Activated T-helper 17 cell treated with anti-CD3 and anti-CD28 coated beads, Interleukin-2, amount 50 U/mL, for 72 hours (primary cell): ENCODE results near the gene CACNA1C. TPM values are rescaled to one million over a fixed set of nuclear protein-coding genes. Genes with fewer than 3 reads are reported as not detected.

Experiments used
- ATAC-seq: fragments of 150-1000 bp; cut with Tn5 transposase; replicated peaks from 2 replicates; pipeline ENCODE4 v1.10.0; 2021; ENCODE audit warnings: mild to moderate bottlenecking, moderate library complexity
- H3K27ac Mint-ChIP-seq: one replicate; pipeline ENCODE4 v1.8.0; 2022; ENCODE audit warnings: mixed read lengths
- H3K27me3 Mint-ChIP-seq: one replicate; pipeline ENCODE4 v1.8.0; 2022; ENCODE audit warnings: mixed read lengths
- H3K36me3 Mint-ChIP-seq: one replicate; pipeline ENCODE4 v1.8.0; 2022; ENCODE audit warnings: low read depth, mild to moderate bottlenecking, mixed read lengths
- H3K4me1 Mint-ChIP-seq: one replicate; pipeline ENCODE4 v1.8.0; 2022; ENCODE audit warnings: mixed read lengths
- H3K4me3 Mint-ChIP-seq: one replicate; pipeline ENCODE4 v1.8.0; 2022; ENCODE audit warnings: mild to moderate bottlenecking, mixed read lengths
- H3K9me3 Mint-ChIP-seq: one replicate; pipeline ENCODE4 v1.8.0; 2022; ENCODE audit warnings: mixed read lengths
- total RNA-seq, 2 donors: library from RNA; stranded (reverse); gene quantifications; one replicate each; pipeline ENCODE4 v1.2.3, GENCODE V29; 2022

CACNA1C gene
- total RNA-seq, 2 donors from 2014 or later: 0.04 to 0.21 TPM

- peaks cover 9% of the 10 kb centered on the region for H3K27me3 Mint-ChIP-seq
- H3K27ac Mint-ChIP-seq: no peak overlapping the region
- no peak overlapping the region for H3K4me3 Mint-ChIP-seq
- ATAC-seq: no peak
- no peaks in the 10 kb centered on the region for H3K9me3 Mint-ChIP-seq
- no peaks in the 10 kb centered on the region for H3K36me3 Mint-ChIP-seq
- H3K4me1 Mint-ChIP-seq: no peaks in the 10 kb centered on the region
Observed at GRCh38 chr12:2413301-2413700, 360.5 kb downstream of the CACNA1C start.

- peaks cover 9% of the 10 kb centered on the region for H3K27me3 Mint-ChIP-seq
- no peaks in the 10 kb centered on the region for H3K9me3 Mint-ChIP-seq
- H3K27ac Mint-ChIP-seq: no peak overlapping the region
- H3K4me3 Mint-ChIP-seq: no peak overlapping the region
- ATAC-seq: no peak
- H3K36me3 Mint-ChIP-seq: no peaks in the 10 kb centered on the region
- no peaks in the 10 kb centered on the region for H3K4me1 Mint-ChIP-seq
Observed at GRCh38 chr12:2413999-2414792, 361.4 kb downstream of the CACNA1C start.

- Mint-ChIP-seq H3K27ac (no peak overlapping the region), H3K27me3 (peaks cover 9% of the 10 kb centered on the region), H3K4me1 (no peaks in the 10 kb centered on the region), H3K4me3 (no peak overlapping the region), H3K36me3 (no peaks in the 10 kb centered on the region), H3K9me3 (no peaks in the 10 kb centered on the region)
- no peak for ATAC-seq
Observed at GRCh38 chr12:2414810-2415567, 362.2 kb downstream of the CACNA1C start.

GRCh38 chr12:2415568-2415944 lies 362.8 kb downstream of the CACNA1C start:
- H3K36me3 Mint-ChIP-seq: no peaks in the 10 kb centered on the region
- no peaks in the 10 kb centered on the region for H3K4me1 Mint-ChIP-seq
- no peak for ATAC-seq
- no peaks in the 10 kb centered on the region for H3K9me3 Mint-ChIP-seq
- no peak overlapping the region for H3K4me3 Mint-ChIP-seq
- peaks cover 9% of the 10 kb centered on the region for H3K27me3 Mint-ChIP-seq
- H3K27ac Mint-ChIP-seq: no peak overlapping the region

GRCh38 chr12:2416158-2416557 lies 363.4 kb downstream of the CACNA1C start:
- Mint-ChIP-seq H3K27me3 (peaks cover 10% of the 10 kb centered on the region), H3K27ac (no peak overlapping the region), H3K4me1 (no peaks in the 10 kb centered on the region), H3K36me3 (no peaks in the 10 kb centered on the region), H3K9me3 (no peaks in the 10 kb centered on the region), H3K4me3 (no peak overlapping the region)
- ATAC-seq: no peak

GRCh38 chr12:2417481-2418160 lies 364.8 kb downstream of the CACNA1C start:
- Mint-ChIP-seq H3K27ac (no peak overlapping the region), H3K4me1 (no peaks in the 10 kb centered on the region), H3K27me3 (peaks cover 17% of the 10 kb centered on the region), H3K36me3 (no peaks in the 10 kb centered on the region), H3K4me3 (no peak overlapping the region), H3K9me3 (no peaks in the 10 kb centered on the region)
- ATAC-seq: no peak

GRCh38 chr12:2418579-2418978 lies 365.8 kb downstream of the CACNA1C start:
- peaks cover 19% of the 10 kb centered on the region for H3K27me3 Mint-ChIP-seq
- no peaks in the 10 kb centered on the region for H3K4me1 Mint-ChIP-seq
- no peak overlapping the region for H3K27ac Mint-ChIP-seq
- no peak overlapping the region for H3K4me3 Mint-ChIP-seq
- H3K36me3 Mint-ChIP-seq: no peaks in the 10 kb centered on the region
- no peaks in the 10 kb centered on the region for H3K9me3 Mint-ChIP-seq
- ATAC-seq: no peak

GRCh38 chr12:2422591-2422990 lies 369.8 kb downstream of the CACNA1C start:
- ATAC-seq: no peak
- no peak overlapping the region for H3K4me3 Mint-ChIP-seq
- peaks cover 7% of the 10 kb centered on the region for H3K9me3 Mint-ChIP-seq
- H3K36me3 Mint-ChIP-seq: no peaks in the 10 kb centered on the region
- H3K27me3 Mint-ChIP-seq: peaks cover 25% of the 10 kb centered on the region
- H3K4me1 Mint-ChIP-seq: no peaks in the 10 kb centered on the region
- H3K27ac Mint-ChIP-seq: no peak overlapping the region

GRCh38 chr12:2429032-2429431 lies 376.2 kb downstream of the CACNA1C start:
- H3K27me3 Mint-ChIP-seq: peaks cover 26% of the 10 kb centered on the region
- H3K4me1 Mint-ChIP-seq: no peaks in the 10 kb centered on the region
- H3K27ac Mint-ChIP-seq: no peak overlapping the region
- no peaks in the 10 kb centered on the region for H3K36me3 Mint-ChIP-seq
- H3K9me3 Mint-ChIP-seq: peaks cover 7% of the 10 kb centered on the region
- H3K4me3 Mint-ChIP-seq: no peak overlapping the region
- ATAC-seq: no peak

GRCh38 chr12:2431810-2432209 lies 379.0 kb downstream of the CACNA1C start:
- H3K36me3 Mint-ChIP-seq: no peaks in the 10 kb centered on the region
- H3K27ac Mint-ChIP-seq: no peak overlapping the region
- no peaks in the 10 kb centered on the region for H3K9me3 Mint-ChIP-seq
- ATAC-seq: no peak
- H3K4me1 Mint-ChIP-seq: no peaks in the 10 kb centered on the region
- no peak overlapping the region for H3K4me3 Mint-ChIP-seq
- H3K27me3 Mint-ChIP-seq: peaks cover 26% of the 10 kb centered on the region

GRCh38 chr12:2432856-2433255 lies 380.1 kb downstream of the CACNA1C start:
- Mint-ChIP-seq H3K4me3 (no peak overlapping the region), H3K36me3 (no peaks in the 10 kb centered on the region), H3K9me3 (no peaks in the 10 kb centered on the region), H3K27me3 (peaks cover 26% of the 10 kb centered on the region), H3K4me1 (no peaks in the 10 kb centered on the region), H3K27ac (no peak overlapping the region)
- no peak for ATAC-seq

GRCh38 chr12:2435511-2435910 lies 382.7 kb downstream of the CACNA1C start:
- Mint-ChIP-seq H3K4me3 (no peak overlapping the region), H3K9me3 (no peaks in the 10 kb centered on the region), H3K27ac (no peak overlapping the region), H3K36me3 (no peaks in the 10 kb centered on the region), H3K4me1 (no peaks in the 10 kb centered on the region), H3K27me3 (peaks cover 22% of the 10 kb centered on the region)
- ATAC-seq: no peak

GRCh38 chr12:2439332-2440100 lies 386.7 kb downstream of the CACNA1C start:
- H3K36me3 Mint-ChIP-seq: no peaks in the 10 kb centered on the region
- H3K4me1 Mint-ChIP-seq: no peaks in the 10 kb centered on the region
- no peak overlapping the region for H3K27ac Mint-ChIP-seq
- H3K4me3 Mint-ChIP-seq: no peak overlapping the region
- H3K27me3 Mint-ChIP-seq: peaks cover 19% of the 10 kb centered on the region
- no peaks in the 10 kb centered on the region for H3K9me3 Mint-ChIP-seq
- no peak for ATAC-seq

- Mint-ChIP-seq H3K27me3 (peaks cover 20% of the 10 kb centered on the region), H3K27ac (no peak overlapping the region), H3K36me3 (no peaks in the 10 kb centered on the region), H3K4me1 (no peaks in the 10 kb centered on the region), H3K9me3 (peaks cover 5% of the 10 kb centered on the region), H3K4me3 (no peak overlapping the region)
- ATAC-seq: no peak
Observed at GRCh38 chr12:2443776-2444175, 391.0 kb downstream of the CACNA1C start.
